CD4-positive, alpha-beta T cell treated with Interleukin-2 at 100 ng/mL for 4 hours (primary cell): Measurements from ENCODE around the gene ME3.
"Not testable (repeated sequence)": the region's sequence is repeated elsewhere in the genome, so short reads cannot be mapped to it uniquely, and the experiment has no call there.

ENCODE experiments used
- DNase-seq: peaks from one replicate; pipeline ENCODE4 v3.0.0-alpha.2; 2020; ENCODE audit warnings: low spot score

ME3 gene

DNA sequence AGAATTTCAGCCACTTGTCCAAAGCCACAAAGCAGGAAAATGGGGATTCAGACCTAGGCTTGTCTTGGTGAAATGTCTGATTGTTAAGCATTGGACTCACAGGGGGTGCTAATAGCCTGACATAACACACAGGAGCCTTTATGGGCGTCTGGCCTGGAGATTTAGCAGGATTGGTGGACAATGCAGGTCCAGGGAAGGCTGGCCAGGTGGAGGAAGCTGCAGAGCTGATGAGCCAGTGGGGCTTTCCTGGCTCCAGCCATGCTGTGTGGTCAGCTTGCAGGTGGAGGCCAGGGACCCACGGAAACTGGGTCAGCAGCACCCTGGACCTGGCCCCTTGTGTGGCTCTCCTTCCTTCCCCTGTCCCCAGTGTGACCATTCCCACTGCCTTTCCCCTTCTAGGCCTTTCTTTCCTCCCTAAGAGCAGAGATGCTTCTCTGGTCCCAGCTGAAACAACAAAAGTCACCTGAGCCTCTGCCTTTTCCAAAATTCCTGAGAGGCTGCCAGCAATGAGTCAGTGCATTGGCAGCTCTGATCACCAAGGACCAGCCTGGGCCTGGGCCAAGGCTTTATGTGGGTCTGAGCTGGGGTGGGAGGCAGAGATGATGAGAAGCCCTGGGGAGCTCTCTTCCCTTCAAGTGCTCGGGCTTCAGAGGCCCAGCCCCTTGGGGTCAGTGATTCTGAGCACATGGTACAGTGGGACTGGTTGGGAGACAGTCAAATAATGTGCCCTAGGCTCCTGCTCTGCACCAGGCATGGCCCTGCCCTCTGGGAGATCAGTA, 212.5 kb downstream of the ME3 start:
- no peak for DNase-seq

DNA sequence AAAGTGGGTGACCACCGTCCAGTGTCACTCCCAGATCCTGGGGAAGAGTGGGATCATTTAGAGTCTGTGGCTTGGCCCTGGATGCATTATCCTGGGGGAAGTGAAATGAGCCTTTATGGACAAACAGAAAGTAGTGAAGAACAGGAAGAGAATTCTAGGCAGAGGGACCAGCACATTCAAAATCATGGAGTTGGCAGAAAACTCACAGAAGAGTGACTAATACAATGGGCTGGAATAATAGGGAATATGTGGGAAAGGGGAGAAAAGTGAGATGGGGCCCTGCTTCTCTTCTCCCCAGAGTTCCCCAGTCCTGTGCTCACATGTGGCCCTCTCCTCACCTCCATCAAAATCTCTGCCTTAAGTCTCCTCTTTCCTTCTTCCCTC, 213.4 kb downstream of the ME3 start:
- DNase-seq = no peak

DNA sequence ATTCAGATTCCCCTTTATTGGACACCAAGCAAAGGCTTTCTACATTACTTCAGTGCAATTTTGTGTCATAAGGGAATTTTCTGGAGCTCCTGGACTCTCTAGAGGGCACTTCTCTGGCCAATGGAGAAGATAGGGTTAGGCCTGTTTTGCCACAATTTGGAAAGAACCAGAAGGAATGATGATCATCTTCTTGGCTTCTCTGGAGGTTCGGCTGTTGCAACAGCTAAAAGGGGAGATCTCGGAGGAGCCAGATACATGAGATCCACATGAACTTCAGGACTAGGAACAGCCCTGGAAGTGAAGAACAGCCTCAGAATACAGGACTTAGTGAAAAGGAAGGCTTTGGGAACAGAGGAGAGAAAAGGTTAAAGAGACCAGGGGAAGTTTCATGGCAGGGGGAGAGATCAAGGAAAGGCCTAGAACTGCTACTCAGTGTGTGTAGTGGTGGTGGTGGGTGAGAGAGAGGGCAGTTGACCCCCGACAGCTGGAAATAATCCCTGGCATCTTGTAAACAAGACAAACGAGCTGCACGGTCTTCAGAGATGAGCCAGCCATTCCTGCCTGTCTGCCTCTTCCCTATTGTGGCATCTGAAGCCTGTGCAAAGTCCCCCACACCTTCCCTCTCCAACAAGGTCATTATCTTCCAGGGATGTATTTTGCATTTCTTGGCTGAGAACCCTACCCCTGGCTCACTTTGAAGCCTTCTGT, 214.0 kb downstream of the ME3 start:
- no peak for DNase-seq

DNA sequence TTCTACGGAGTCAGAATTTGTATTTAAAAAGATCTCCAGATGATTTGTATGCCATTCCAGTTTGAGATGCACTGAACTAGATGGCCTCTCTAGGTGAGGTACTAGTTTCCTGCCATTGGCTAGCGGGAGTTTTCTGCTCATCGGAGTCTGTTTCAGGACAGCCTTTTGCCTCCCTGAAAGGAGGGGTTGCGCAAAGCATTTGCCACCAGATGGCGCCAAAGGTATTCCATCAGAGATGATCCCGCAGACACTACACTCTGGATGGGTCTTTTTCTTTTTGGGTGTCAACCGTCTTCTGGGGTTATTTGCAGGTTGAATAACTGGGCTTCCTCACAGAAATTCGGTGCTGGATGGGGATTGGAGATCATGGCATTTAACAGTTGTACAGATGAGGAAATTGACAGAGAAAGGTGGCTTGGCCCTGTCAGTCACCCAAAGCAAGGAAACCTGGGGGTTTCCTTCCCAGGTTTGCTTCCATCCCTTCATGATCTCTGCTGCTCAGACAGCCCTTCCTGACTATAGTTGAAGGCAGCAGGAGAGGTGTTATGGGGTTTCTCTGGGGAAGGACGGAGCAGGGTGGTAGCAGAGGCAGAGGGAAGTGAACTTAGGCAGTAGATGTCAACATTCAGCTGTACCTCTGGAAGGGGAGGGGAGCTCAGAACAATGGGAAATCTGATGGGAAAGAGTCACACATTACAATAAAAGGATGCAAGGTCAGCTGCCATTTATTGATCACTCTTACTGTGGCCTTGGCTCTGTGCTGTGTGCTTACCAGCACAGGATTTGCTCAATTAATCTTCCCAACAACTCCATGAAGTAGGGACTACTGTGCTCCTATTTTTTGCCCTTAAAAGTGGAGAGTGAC, 216.1 kb downstream of the ME3 start:
- peak; percentile 75 for DNase-seq

DNA sequence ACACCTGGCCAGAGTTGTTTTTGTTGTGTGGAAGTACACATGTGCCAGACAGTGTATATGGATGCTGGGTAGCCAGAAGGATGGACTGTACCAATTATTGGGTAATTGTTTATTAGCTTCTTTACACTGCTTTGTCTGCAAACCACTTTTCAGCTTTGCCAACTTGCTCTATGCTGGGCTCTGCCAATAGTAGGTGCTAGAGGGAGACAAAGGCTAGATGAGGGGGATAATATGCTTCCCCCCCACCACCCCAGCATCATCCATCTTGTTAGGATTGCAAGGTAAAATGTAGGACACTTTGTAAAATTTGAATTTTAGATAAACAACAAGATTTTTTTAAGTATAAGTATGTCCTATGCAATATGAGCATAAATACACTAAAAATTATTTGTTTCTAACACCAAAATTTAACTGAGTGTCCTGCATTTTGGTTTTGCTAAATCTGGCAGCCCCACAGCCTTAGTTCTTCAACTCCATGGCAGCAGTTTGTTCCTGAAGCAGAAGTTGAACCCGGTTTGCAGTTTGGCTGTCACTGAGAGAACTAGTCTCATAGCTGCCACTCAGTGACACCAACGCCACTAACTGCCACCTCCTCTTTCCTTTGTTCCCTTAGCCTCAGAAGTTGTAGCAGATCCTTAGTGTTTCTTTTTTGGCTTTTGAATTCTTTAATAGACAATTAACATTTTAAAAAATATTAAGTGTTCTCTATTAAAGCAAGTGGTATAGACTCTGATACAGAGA, 219.0 kb downstream of the ME3 start:
- no peak for DNase-seq

DNA sequence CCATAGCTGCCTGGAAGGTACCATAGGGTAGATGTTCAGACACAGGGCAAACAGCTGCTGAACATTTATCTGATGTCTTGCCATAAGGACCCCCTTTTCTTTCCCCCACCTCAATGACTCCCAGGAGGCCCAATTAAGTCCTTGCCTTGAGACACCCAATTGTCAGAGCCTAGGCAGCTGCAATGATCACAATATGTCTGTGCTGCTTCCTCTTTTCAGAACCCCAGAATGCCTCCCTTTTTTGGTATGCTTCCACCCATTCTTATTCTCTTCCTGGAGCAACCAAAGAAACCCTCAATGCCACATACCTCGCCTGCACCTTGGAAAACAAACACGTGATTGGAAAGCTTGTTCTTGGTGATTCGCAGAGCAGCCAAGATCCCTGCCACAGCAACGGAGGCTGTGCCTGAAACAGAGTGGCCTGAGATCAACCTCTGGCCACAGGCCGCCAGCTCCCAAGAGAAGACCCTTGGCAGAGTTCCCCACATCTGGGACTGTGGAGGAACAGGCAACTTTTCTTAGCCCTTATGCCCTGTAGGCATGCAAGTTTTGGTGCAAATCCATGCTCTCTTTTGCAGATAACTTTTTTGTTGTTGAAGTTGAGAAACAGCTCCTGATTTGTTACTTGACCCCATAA, 222.3 kb downstream of the ME3 start:
- no peak for DNase-seq

DNA sequence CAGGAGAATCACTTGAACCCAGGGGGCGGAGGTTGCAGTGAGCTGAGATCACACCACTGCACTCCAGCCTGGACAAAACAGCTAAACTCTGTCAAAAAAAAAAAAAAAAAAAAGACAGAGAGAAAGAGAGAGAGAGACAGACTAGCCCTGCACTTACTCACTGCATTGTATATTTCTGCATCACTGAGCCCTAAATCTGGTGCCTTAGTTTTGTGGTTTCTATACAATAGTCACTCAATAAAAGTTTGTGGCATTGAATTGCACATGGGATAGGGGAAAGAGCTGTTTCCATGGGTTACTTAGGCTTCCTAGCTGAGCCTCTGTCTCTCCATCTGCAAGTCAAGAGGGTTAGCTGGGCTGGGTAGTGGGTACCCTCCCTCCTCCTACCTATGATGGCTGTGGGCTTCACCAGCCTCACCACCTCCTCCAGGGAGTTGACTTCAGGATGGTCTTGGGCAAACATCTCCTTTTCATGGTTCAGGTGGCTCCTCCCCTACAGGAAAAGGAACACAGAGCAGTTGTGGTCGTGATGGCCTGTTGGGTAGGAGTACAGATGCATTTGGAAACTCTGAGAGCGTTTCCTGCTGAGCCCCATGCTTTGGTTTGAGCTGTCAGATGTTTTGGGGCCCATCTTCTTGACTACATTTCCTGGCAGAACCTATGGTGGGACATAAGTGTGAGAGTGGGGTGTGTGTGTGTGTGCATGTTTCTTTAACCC, 224.5 kb downstream of the ME3 start:
- DNase-seq = no peak

DNA sequence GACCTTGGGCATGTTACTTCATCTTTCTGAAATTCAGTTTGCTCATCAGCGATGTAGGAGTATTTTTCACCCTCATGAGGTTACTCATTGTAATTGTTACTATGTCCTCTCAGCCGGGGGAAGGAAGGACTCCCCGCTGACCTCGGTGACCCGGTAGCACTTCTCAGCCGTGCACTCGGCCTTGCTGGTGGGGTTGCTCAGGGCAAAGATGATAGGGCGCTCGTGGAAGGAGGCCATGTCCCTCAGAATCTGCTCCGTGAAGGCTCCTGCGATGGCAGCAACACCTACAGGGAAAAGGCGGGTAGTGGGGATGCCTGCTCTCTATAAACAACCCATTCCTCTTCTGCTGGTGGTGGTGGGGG, 225.5 kb downstream of the ME3 start:
- DNase-seq = no peak

DNA sequence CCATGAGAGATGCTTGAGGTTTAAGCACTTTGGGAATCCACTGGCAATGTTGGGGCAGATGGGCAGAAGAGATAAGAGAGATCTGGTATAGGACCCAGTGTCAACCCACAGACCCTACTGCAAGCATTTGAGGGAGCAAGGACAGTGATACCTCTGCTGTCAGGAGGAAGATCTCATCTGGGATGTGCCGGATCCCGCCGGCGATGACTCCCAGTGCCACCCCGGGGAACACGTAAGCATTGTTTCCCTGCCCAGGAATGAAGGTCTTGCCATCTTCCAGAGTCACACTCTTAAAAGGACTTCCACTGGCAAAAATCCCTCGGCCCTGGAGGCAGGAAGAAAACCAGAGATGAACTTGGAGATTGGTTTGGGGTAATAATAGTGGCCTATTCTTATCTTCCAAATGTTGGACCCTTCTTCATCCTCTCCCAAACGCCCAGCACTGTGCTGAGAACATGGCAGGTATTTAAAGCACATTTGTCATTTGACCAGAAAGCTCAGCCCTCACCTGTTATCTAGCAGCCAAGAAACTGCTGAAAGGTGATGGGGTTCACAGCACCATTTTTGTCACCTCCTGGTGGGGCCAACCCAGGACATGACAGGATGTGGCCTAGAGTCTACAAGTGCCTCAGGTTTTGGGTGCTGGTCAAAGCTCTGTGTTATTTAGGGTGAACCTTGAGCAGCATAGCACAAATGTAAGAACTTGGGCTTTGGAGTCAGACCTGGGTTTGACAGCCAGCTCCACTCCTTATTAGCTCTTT, 226.1 kb downstream of the ME3 start:
- no peak for DNase-seq

DNA sequence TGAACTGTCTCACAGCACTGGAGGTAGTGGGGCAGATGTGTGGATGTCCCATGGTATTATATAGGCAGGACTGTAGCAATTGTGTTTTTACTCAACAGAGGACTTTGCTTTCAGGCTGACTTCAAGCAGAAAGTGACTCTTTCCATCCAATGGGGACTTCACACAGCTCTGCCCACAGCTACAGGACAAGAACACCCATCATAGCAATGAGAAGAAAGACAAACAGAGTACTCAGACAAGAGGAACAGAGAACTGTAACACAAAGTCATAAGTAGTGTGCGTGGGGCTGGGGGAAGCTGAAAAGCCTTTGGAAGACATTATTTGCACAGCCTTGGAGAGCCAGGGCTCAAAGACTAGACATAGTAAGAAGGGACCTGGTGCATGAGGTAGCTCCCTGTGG, 227.4 kb downstream of the ME3 start:
- no peak for DNase-seq

DNA sequence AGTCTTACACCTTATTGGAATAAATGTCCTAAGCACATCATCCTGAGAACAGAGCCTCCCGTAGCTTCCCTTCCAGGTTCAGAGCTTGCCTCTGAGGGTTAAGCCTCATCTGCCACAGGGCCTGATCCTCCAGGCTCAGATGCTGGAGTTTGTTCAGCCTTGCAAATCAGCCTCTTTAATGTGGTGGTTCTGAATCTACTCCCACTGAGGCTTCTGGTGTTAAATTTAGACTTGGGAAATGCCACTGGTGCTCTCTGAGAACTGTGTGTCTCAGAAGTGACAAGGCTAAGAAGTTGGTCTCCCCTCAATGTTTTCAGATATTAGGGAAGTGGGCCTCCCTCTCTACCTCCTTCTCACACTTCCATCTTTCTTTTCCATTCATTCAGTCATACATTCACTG, 229.0 kb downstream of the ME3 start:
- no peak for DNase-seq

DNA sequence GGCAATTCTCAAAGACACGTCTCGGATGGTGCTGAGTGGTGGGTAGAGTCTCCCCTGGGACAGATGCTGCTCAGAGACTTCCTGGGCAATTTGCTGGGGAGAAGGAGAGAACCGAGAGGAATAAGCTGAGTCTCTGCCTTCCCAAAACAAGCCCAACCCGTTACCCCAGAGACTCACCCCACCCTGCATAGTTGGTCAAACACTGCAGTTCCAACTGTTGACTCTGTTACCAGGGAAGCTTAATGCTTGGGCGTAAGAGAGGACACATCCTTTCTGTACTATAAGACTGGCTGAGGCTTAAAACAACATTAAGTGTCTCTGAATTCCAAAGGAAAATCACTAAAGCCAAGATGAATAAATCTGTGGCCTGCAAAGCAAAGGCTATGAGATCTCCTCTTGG, 229.6 kb downstream of the ME3 start:
- no peak for DNase-seq

DNA sequence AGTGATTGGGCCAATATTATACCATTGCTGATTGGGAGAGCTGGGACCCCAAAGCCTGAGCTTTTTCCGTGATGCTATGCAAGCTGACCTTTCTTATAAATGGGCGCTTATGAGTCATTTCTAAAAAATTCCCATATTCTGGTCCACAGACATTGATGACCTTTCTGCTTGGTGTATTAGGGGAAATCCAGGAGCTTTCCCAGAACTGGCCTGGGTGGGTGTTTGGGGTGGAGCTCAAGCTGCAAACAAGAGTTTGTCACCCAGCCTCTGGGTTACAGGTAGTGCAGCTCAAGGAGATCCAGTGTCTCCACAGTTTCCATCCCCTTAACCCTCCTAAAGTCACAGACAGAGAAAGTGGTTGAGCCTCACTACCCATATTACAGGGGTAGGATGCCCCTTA, 230.0 kb downstream of the ME3 start:
- no peak for DNase-seq

DNA sequence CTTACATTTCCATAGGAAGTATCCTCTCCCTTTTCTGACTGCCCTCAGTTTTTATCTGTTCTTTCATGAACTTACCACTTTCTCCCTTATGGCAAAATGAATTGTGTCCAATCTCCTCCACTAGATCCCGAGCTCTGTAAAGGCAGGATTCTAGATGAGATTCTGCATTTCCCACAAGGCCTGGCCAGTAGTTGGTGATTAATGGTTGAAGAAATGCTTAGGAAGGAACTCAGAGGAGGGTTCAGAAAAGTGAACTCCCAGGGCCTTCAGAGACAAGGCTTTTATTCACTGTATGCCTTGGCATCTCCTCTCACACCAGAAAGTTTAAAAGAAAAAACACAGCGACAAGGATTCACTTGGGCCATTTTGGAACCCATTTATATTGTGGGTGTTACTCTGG, 231.6 kb downstream of the ME3 start:
- DNase-seq = no peak

DNA sequence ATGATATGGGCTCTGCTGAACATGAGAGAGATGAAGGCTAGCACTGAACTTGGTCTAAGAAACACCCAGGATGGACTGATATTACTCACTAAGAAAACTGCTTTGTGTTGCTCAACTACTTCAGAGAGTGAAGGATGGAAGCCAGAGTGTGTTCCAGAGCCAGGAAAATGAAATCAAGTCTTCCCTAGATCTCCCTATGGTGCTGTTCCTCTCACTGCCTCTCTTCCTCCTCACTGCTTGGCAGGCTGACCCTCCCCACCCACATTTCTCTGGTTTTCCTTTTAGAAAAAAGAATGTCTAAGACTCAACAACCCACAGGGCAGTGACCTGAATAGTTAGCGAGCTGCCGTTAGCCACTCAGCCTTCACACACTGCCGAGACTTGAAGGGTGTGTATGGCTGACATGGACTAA, 232.1 kb downstream of the ME3 start:
- no peak for DNase-seq

DNA sequence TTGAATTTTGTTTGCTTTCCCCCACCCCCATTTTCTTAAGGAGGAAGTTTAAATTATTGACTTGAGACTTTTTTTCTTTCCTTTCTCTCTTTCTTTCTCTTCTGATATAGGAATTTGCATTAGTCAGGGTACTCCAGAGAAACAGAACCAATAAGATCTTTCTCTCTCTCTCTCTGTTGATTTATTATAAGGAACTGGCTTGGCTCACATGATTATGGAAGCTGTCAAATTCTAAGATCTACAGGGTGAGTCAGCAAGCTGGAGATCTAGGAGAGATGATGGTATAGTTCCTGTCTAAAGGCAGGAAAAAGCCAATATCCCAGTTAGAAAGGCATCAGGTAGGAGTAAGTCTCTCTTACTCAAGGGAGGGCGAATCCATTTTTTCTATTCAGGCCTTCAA, 233.7 kb downstream of the ME3 start:
- DNase-seq = no peak

DNA sequence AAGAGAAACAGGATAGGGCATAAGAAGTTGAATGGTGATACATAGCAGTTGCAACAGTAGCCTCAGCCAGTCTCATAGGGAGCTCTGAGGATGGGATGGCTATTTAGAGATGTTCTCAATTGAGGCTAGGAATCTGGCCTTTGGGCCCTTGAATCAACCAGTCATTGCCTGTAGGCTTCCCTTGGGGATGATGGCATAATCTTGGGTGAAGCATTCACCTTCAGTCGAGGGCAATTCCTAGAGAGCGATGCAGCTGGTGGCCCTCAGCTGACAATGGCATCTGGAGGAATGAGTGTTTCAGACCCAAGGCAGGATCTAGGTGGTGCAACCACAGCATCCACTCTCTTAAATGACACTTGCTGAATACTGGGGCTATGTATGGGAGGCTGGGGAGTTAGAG, 236.7 kb downstream of the ME3 start:
- DNase-seq = no peak

DNA sequence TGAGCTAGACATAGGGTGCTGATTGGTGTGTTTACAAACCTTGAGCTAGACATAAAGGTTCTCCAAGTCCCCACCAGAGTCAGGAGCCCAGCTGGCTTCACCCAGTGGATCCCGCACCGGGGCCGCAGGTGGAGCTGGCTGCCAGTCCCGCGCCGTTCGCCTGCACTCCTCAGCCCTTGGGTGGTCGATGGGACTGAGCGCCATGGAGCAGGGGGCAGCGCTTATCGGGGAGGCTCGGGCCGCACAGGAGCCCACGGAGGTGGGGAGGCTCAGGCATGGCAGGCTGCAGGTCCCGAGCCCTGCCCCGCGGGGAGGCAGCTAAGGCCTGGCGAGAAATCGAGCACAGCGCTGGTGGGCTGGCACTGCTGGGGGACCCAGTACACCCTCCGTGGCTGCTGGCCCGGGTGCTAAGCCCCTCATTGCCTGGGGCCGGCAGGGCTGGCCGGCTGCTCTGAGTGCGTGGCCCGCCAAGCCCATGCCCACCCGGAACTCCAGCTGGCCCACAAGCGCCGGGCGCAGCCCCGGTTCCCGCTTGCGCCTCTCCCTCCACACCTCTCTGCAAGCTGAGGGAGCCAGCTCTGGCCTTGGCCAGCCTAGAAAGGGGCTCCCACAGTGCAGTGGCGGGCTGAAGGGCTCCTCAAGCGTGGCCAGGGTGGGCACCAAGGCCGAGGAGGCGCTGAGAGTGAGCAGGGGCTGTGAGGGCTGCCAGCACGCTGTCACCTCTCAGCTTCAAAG, 238.9 kb downstream of the ME3 start:
- DNase-seq = not testable (repeated sequence)

DNA sequence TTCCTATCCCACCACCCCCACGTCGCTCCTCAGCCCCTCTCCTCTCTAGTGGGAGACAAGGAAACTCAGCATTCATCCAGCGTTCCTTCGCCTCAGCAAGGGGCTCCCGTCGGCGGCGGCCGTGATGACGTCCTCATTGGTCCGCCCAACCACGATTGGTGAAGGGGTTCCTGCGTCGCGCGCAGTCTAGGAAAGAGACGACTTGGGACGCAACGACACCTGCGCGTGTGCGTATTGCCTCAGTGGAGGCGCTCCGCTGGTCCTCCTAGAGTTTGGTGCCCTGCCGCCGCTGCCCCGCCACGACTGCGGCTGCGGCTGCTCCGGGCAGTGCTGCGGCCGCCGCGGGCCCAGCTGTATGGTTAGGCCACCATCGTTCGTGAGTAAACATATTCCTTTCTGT, 241.2 kb downstream of the ME3 start:
- DNase-seq = no peak

DNA sequence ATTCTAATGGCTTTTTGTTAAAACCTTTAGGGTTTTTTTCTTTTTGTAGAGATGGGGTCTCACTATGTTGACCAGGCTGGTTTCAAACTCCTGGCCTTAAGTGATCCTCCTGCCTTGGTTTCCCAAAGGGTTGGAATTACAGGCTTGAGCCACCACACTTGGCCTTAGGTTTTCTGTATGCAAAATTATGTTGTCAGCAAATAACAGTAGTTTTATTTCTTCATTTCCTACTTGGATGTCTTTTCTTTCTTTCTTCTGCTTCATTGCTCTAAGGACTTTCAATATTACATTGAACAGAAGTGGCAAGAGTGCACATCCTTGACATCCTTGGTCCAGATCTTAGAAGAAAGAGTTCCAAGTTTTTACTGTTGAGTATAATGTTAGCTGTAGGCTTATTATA, 245.0 kb downstream of the ME3 start:
- DNase-seq = no peak
